GM08714 (cell line): ENCODE measurements around the gene TNK2.
"Not testable (repeated sequence)": the region's sequence is repeated elsewhere in the genome, so short reads cannot be mapped to it uniquely, and the experiment has no call there.

Experiments
- H3K4me3 ChIP-seq: fragments of 200-500 bp; sonication (Bioruptor generic); 2 replicates; pipeline ENCODE4 v1.5.1; 2014; ENCODE audit warnings: mild to moderate bottlenecking, low read length, inconsistent platforms
- ZNF274 ChIP-seq: IDR thresholded peaks from 2 replicates; pipeline ENCODE4 v1.6.1; 2012; ENCODE audit warnings: mild to moderate bottlenecking, low read depth, low read length

Gene TNK2

DNA sequence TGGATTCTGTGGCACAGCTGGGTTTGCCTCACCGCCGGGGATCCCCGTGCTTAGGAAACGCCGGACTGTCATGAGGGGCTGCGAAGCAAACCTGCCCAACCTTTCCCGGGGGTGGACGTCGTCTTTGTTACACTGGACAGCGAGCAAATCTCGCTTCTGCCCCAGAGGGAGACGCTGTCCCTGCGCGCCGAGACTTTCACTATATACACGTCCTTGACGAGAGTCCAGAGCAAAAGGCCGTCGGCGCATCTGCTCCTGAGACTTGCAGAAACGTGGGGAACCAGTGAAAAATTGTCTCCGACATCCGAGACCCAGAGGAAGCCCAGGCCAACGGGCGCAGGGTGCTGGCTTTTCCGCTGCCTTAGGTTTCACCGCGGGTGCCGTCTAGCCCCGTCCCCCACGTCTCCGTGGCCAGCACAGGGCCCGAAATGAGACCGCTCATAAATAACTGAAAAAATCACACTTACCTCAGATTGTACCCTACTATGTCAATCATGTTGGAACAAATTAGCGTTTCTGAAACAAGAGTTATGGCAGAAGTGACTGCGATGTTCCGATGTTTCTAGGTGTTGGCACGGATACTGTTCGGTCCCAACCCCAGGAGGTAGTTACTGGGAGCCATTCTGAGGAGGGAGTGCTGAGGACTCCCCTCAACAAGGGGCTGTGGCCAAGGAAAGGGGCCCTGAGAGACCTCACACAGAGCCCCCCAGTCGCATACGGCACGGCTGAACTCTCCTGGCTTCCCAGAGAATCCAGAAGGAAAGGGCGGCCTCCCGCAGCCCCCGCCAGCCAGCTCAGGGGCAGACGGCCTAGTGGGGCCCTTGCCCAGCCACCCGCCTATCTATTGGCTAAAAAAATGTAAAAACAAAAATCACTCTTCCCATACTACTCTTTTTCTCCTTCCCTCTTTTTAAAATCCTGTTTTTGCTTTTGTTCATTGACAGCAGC is 82.2 kb downstream of the TNK2 start:
- H3K4me3 ChIP-seq = no peak overlapping the region
- no peak for TF ChIP-seq ZNF274

GRCh38 chr3:195825191-195825588 is 83.2 kb downstream of the TNK2 start:
- no peak overlapping the region for H3K4me3 ChIP-seq
- TF ChIP-seq ZNF274 = no peak

DNA sequence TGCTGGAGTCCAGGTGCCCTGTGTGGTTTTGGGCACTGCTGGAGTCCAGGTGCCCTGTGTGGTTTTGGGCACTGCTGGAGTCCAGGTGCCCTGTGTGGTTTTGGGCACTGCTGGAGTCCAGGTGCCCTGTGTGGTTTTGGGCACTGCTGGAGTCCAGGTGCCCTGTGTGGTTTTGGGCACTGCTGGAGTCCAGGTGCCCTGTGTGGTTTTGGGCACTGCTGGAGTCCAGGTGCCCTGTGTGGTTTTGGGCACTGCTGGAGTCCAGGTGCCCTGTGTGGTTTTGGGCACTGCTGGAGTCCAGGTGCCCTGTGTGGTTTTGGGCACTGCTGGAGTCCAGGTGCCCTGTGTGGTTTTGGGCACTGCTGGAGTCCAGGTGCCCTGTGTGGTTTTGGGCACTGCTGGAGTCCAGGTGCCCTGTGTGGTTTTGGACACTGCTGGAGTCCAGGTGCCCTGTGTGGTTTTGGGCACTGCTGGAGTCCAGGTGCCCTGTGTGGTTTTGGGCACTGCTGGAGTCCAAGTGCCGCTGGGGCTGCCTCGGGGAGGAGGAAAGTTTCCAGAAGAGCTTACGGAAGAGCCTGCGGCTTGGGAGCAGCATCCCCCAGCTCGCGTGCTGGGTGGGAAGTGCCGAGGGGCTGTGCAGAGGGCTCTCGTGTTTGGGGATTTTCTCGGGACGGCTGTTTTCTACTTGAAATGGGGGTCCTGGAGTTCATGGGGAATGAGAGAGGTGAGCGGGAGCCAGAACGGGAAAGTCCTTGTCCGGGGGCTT is 83.7 kb downstream of the TNK2 start:
- H3K4me3 ChIP-seq = not testable (repeated sequence)

- H3K4me3 ChIP-seq = no peak overlapping the region
- no peak for TF ChIP-seq ZNF274
These were observed 84.4 kb downstream of the TNK2 start for GRCh38 chr3:195823999-195824398.

DNA sequence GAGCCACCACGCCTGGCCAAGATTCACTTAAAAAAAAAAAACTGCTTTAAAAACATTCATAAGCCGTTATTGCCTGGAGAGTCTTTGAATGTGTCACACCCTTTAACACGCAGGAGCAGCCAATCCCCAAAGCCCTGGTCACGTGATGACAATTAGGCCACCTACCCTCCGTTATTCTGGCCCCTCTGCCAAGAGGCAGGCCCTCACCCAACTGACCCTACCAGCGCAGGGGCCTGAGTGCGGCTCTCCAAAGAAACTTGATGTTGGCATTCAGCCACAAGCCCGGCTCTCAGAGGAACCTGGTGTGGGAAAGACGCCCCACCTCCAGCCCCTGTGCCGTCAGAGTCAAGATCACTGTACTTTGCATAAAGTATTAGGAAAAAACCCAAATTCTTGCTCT is 85.1 kb downstream of the TNK2 start:
- H3K4me3 ChIP-seq = no peak overlapping the region
- TF ChIP-seq ZNF274 = no peak

DNA sequence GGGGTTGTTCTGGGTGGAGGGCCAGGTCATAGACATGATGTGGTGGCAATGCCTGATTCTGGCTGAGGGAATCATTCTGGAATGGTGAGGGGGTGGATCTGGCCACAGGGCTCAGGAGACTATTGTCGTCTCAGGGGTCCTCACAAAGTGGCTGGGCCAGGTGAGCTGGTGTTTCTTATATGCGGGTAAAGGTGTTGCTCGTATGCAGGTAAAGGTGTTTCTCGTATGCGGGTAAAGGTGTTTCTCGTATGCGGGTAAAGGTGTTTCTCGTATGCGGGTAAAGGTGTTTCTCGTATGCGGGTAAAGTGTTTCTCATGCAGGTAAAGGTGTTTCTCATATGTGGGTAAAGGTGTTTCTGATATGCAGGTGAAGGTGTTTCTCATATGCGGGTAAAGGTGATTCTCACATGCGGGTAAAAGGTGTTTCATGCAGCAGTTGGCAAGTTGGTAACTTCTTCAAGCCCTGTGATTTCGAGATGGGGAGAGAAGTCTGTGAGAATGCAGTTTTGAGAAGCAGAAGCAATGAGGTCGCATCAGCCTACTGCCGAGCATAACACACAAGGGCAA is 86.1 kb downstream of the TNK2 start:
- no peak overlapping the region for H3K4me3 ChIP-seq
- TF ChIP-seq ZNF274 = no peak

DNA sequence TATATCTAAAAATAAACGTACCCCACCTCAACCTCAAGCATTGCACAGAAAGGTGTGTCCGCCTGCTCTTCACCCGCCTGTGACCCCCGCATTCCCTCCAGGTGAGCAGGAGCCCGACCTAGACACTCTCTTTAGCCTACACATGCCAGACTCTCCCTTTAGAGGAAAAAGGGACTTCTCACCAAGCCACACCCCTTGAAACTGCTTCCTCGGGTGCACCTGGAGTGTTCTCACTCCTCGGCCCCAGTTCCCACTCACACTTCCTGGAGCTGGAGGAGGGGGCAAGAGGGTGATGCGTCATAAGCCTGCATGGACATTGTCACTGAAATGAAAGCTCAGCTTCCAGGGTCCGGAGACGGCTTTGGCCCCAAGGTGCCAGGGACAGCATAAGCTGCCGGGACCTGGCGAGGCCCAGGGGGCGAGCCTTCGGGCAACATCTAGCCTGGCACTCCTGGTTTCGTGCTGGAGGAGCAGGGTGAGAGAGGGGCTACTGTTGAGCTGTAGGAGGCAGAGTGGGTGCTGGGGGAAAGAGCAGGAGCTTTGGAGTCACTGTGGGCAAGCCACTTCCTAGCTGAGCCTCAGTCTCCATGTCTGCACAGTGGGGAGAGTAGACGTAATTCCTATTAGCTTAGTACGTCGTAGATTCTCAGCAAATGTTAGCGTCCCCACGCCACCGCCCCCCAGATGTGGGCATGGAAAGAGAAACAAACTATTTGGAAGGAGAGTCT is 86.8 kb downstream of the TNK2 start:
- no peak for TF ChIP-seq ZNF274
- no peak overlapping the region for H3K4me3 ChIP-seq

- TF ChIP-seq ZNF274 = no peak
- no peak overlapping the region for H3K4me3 ChIP-seq
These were observed 87.5 kb downstream of the TNK2 start for GRCh38 chr3:195820901-195821300.

DNA sequence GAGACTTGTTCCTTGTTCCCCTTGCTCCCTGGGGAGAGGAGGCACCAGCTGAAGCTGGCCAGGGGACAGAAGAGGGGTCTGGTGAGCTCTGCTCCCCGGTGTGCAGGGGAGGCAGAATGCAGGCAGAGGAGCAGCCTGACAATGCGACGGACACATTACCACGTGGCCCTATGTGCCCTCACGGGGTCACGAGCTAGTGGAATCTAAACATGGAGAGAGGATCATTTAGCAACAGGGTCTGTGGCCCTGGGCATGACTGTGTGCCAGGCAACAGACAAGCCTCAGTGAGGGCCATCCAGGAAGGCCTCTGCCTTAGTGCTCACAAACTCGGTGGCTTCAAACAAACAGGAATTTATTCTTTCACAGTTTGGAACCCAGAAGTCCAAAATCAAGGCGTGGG is 88.2 kb downstream of the TNK2 start:
- no peak overlapping the region for H3K4me3 ChIP-seq
- TF ChIP-seq ZNF274 = no peak

DNA sequence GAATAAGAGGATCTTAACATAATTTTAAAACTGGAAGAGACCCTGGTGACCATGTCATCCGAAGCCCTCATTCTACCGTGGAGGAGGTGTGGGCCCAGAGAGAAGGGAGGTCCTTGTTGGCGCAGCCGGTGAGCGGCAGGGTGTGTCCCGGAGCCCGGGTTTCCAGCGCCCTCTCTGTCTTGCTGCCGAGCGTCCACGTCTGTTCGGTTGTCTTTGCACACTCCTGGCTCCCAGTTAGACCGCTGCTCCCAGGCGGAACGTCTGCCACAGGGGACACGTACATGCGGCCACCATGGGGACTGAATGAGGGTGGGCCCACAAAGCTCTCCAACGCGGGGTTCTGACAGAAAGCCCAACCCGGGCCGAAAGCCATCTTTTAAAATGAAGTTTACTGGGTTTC is 90.0 kb downstream of the TNK2 start:
- no peak overlapping the region for H3K4me3 ChIP-seq
- TF ChIP-seq ZNF274 = no peak

DNA sequence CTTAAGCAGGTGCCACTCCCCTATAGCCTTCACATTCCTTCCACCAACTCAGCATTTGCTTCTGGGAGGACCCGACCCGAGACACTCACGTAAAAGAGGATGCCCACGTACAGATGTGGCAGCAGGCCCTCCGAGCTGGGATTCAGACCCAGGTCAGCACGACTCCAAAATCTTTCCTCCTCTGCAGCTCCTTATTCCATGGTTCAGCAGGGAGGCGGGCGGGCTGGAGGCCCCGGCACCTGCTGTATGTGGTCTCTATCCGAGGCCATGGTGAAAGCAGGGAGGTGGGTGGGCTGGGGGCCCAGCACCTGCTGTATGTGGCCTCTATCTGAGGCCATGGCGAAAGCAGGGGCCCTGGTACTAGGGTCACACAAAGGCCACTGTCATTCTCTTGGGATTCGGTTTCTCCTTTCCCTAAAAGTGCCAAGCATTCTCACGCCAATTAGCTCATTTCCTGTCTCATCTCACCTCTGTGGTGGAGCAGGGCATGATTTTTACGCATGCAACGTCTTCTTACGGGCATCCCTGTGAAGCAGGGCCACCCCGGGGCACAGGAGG is 90.7 kb downstream of the TNK2 start:
- no peak for TF ChIP-seq ZNF274
- no peak overlapping the region for H3K4me3 ChIP-seq

DNA sequence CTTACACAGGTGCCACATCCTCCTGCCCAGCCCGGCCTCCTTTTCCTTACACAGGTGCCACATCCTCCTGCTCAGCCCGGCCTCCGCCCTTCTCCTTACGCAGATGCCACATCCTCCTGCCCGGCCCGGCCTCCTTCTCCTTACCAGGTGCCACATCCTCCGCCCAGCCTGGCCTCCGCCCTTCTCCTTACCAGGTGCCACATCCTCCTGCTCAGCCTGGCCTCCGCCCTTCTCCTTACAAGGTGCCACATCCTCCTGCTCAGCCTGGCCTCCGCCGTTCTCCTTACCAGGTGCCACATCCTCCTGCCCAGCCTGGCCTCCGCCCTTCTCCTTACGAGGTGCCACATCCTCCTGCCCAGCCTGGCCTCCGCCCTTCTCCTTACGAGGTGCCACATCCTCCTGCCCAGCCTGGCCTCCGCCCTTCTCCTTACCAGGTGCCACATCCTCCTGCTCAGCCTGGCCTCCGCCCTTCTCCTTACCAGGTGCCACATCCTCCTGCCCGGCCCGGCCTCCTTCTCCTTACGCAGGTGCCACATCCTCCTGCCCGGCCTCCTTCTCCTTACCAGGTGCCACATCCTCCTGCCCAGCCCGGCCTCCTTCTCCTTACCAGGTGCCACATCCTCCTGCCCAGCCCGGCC is 92.0 kb downstream of the TNK2 start:
- H3K4me3 ChIP-seq = not testable (repeated sequence)

DNA sequence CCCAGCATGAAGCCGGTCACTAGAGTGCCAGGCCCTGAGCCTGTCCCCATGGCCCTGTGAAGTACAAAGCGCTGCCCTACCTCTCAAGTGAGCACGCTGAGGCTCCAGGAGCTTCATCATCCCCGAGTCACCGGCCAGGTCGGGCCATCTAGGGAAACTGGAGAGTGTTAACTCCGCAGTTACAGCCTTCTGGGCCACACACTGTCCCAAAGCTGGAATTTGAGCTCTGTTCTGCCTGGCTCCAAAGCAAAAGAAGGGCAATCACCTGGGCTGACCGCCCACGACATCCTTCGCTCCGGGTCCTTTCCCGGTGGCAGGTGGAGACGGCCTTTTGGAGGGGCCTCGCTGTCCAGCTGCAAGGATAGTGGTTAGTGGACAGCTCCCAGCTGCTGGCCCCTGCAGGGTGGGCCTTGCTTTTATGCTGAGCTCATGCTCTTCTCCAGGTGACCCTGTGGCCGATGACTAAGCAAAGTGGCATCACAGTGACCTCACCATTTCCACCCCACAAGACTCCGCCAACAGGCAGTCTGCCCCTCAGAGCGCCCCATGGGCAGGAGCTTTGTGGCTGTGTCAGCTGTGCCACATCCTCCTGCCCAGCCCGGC is 93.1 kb downstream of the TNK2 start:
- H3K4me3 ChIP-seq = no peak overlapping the region

More for the DNA sequence above, 93.1 kb downstream of the TNK2 start:
- no peak for TF ChIP-seq ZNF274
